ENCODE measurements around the gene TRIM28.

The TRIM28 gene

GRCh38 chr19:58581227-58582141 is 37.6 kb downstream of the TRIM28 start:
- peak; percentile 87 for DNase-seq

GRCh38 chr19:58582985-58583384 is 39.1 kb downstream of the TRIM28 start:
- no peak for DNase-seq

- no peak for DNase-seq
These were observed 40.9 kb downstream of the TRIM28 start for GRCh38 chr19:58584498-58585441.

GRCh38 chr19:58585442-58586132 is 41.7 kb downstream of the TRIM28 start:
- DNase-seq: no peak

- DNase-seq: no peak
These were observed 42.4 kb downstream of the TRIM28 start for GRCh38 chr19:58586133-58586765.
